ENCODE results near the gene TBX10. TPM values are rescaled to one million over a fixed set of nuclear protein-coding genes. Genes with fewer than 3 reads are reported as not detected.

Gene TBX10
- total RNA-seq, 1 experiment from 2014 or later = not detected

DNA sequence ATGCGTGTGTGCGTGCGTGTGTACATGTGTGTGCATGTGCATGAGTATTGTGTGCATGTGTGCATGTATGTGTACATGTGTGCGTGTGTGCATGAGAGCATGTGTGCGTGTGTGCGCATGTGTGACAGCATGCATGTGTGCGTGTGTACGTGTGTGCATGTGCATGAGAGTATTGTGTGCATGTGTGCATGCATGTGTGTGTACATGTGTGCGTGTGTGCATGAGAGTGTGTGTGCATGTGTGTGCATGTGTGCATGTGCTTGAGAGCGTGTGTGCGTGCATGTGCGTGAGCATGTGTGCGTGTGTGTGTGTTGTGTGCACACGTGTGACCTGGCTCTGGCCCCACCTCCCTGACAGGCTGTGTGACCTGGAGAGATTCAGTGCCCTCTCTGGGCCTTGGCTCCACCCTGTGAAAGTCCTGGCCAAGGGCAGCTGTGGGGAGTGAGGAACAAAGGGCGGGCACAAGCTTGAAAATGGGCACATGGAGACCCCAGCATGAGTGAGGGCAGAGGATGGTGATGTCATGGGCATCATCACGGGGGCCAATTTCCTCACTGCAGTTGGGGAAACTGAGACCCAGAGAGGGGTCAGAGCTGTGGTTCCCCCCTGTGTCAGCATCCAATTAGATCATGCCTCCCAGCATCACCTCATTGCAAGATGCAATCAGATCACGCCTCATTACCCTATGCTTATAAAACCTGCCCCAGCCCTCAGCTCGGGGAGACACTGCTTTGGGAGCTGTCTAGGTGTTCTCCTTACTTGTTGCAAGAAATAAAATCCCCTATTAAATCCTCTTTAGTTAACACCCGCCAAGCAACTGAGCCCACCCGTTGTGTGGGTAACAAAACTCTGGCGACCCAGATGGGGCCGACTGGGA, 10.3 kb upstream of the TBX10 start:
- BruUV-seq (replicated peaks) = no TSS peak
- CTCF ChIA-PET = interaction anchor here (1.6 kb wide), 1 partner anchor 20 kb away, joined by 9 read pairs; the partner anchor contains the start of gene NUDT8
- intact Hi-C loops (cut with micrococcal nuclease) = loop anchor here (10.0 kb wide), 1 partner anchor 155 kb away; no protein-coding TSS in a partner anchor

GRCh38 chr11:67648796-67649613, 9.4 kb upstream of the TBX10 start:
- no peaks in the 10 kb centered on the region for H3K9me3 ChIP-seq (ENCODE audit: control insufficient read depth in 1 of 2, insufficient read depth in 1 of 2, low read depth in 1 of 2, low read length in 2 of 2)
- H4K20me1 ChIP-seq (ENCODE audit: insufficient read depth) = no peaks in the 10 kb centered on the region
- no peaks in the 10 kb centered on the region for H3K27me3 ChIP-seq (ENCODE audit: insufficient read depth, low read length)
- intact Hi-C loops (cut with micrococcal nuclease) = loop anchor here (10.0 kb wide), 1 partner anchor 156 kb away; no protein-coding TSS in a partner anchor
- no peak overlapping the region for H3K4me3 ChIP-seq (replicated peaks in 1 of 2; ENCODE audit: low read depth in 1 of 2, low read length in 2 of 2)
- no peak overlapping the region for H3K4me2 ChIP-seq (ENCODE audit: low read length)
- peaks cover 2 to 17% of the 10 kb centered on the region in 2 experiments; a peak in 3 of 4 replicates for H3K4me1 ChIP-seq (ENCODE audit: control insufficient read depth in 1 of 2, insufficient read depth in 2 of 2, low read length in 2 of 2)
- BruUV-seq (replicated peaks) = no TSS peak
- no peaks in the 10 kb centered on the region for H3K9me2 ChIP-seq (ENCODE audit: insufficient read depth)
- no peak for ATAC-seq
- no peak overlapping the region for H3K9ac ChIP-seq (ENCODE audit: low read length)
- H3K27ac ChIP-seq (ENCODE audit: low read depth, low read length) = no peak overlapping the region
- H3K36me3 ChIP-seq (ENCODE audit: control insufficient read depth in 1 of 2, insufficient read depth in 2 of 2, low read length in 2 of 2) = no peaks in the 10 kb centered on the region
- H2AFZ ChIP-seq (ENCODE audit: low read depth, low read length, poor library complexity, severe bottlenecking) = no peak overlapping the region
- POLR2A ChIA-PET = no interaction called here
- CTCF ChIA-PET = interaction anchor here (0.8 to 2.0 kb wide), 2 partner anchors 11 to 35 kb away, joined by 3 to 10 read pairs; no protein-coding TSS in a partner anchor
- RAD21 ChIA-PET (ENCODE audit: low non-redundant PET in 1 of 2, low total read pairs in 2 of 2, uncharacterized antibody in 2 of 2, unreplicated experiment in 2 of 2) = no interaction called here
- no peaks in the 10 kb centered on the region for H3K79me2 ChIP-seq (ENCODE audit: insufficient read depth, low read length)
- no peak for DNase-seq (ENCODE audit: low read depth, low spot score)
- TF ChIP-seq EGR1 (IDR thresholded peaks at IDR 0.05; ENCODE audit: low read depth) (no peak), POLR2AphosphoS5 (IDR thresholded peaks at IDR 0.05; ENCODE audit: low read depth, low read length) (no peak), EZH2 (IDR thresholded peaks at IDR 0.05) (no peak), SIN3A (IDR thresholded peaks at IDR 0.05; ENCODE audit: low read depth) (no peak), ELF1 (IDR thresholded peaks at IDR 0.05; ENCODE audit: borderline replicate concordance, low read depth) (no peak), CEBPB (IDR thresholded peaks at IDR 0.05; ENCODE audit: low read depth) (no peak), RAD21 (IDR thresholded peaks at IDR 0.05; ENCODE audit: low read depth) (no peak), JUND (IDR thresholded peaks at IDR 0.05) (no peak)
- TF ChIP-seq, protein P1, sequence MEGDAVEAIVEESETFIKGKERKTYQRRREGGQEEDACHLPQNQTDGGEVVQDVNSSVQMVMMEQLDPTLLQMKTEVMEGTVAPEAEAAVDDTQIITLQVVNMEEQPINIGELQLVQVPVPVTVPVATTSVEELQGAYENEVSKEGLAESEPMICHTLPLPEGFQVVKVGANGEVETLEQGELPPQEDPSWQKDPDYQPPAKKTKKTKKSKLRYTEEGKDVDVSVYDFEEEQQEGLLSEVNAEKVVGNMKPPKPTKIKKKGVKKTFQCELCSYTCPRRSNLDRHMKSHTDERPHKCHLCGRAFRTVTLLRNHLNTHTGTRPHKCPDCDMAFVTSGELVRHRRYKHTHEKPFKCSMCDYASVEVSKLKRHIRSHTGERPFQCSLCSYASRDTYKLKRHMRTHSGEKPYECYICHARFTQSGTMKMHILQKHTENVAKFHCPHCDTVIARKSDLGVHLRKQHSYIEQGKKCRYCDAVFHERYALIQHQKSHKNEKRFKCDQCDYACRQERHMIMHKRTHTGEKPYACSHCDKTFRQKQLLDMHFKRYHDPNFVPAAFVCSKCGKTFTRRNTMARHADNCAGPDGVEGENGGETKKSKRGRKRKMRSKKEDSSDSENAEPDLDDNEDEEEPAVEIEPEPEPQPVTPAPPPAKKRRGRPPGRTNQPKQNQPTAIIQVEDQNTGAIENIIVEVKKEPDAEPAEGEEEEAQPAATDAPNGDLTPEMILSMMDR (IDR thresholded peaks at IDR 0.05 in 2 of 3, conservative IDR thresholded peaks at IDR 0.05 in 1 of 3; ENCODE audit: borderline replicate concordance in 1 of 3, insufficient read depth in 1 of 3, low read depth in 2 of 3, low read length in 2 of 3) = no peak
- TF ChIP-seq, protein P2, sequence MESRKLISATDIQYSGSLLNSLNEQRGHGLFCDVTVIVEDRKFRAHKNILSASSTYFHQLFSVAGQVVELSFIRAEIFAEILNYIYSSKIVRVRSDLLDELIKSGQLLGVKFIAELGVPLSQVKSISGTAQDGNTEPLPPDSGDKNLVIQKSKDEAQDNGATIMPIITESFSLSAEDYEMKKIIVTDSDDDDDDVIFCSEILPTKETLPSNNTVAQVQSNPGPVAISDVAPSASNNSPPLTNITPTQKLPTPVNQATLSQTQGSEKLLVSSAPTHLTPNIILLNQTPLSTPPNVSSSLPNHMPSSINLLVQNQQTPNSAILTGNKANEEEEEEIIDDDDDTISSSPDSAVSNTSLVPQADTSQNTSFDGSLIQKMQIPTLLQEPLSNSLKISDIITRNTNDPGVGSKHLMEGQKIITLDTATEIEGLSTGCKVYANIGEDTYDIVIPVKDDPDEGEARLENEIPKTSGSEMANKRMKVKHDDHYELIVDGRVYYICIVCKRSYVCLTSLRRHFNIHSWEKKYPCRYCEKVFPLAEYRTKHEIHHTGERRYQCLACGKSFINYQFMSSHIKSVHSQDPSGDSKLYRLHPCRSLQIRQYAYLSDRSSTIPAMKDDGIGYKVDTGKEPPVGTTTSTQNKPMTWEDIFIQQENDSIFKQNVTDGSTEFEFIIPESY (IDR thresholded peaks at IDR 0.05; ENCODE audit: extremely low read depth, insufficient replicate concordance, low read length) = no peak

More for the DNA sequence above, 10.3 kb upstream of the TBX10 start:
- 0 out of 2 replicates have a peak, but pooled peaks have one; percentile 12 for ATAC-seq
- Histone ChIP-seq H3K4me1 (ENCODE audit: control insufficient read depth in 1 of 2, insufficient read depth in 2 of 2, low read length in 2 of 2) (peaks cover 2 to 17% of the 10 kb centered on the region in 2 experiments; a peak in 3 of 4 replicates), H4K20me1 (ENCODE audit: insufficient read depth) (no peaks in the 10 kb centered on the region), H3K27ac (ENCODE audit: low read depth, low read length) (peak overlapping the region; percentile 15; the same call in 1 of the 2 replicates), H3K4me2 (ENCODE audit: low read length) (peak overlapping the region; percentile 95), H3K9me3 (ENCODE audit: control insufficient read depth in 1 of 2, insufficient read depth in 1 of 2, low read depth in 1 of 2, low read length in 2 of 2) (no peaks in the 10 kb centered on the region), H3K79me2 (ENCODE audit: insufficient read depth, low read length) (no peaks in the 10 kb centered on the region), H3K9me2 (ENCODE audit: insufficient read depth) (no peaks in the 10 kb centered on the region), H3K36me3 (ENCODE audit: control insufficient read depth in 1 of 2, insufficient read depth in 2 of 2, low read length in 2 of 2) (no peaks in the 10 kb centered on the region), H2AFZ (ENCODE audit: low read depth, low read length, poor library complexity, severe bottlenecking) (peak overlapping the region; percentile 68), H3K9ac (ENCODE audit: low read length) (peak overlapping the region; percentile 65), H3K4me3 (replicated peaks in 1 of 2; ENCODE audit: low read depth in 1 of 2, low read length in 2 of 2) (peak overlapping the region; percentile 56 to 61), H3K27me3 (ENCODE audit: insufficient read depth, low read length) (no peaks in the 10 kb centered on the region)
- POLR2A ChIA-PET = no interaction called here
- TF ChIP-seq FOSL1 (IDR thresholded peaks at IDR 0.05; ENCODE audit: low read depth) (no peak), SP1 (IDR thresholded peaks at IDR 0.05; ENCODE audit: low read depth) (no peak), ATF3 (IDR thresholded peaks at IDR 0.05) (no peak), POLR2AphosphoS5 (IDR thresholded peaks at IDR 0.05; ENCODE audit: low read depth, low read length) (no peak)
- RAD21 ChIA-PET (ENCODE audit: low non-redundant PET in 1 of 2, low total read pairs in 2 of 2, uncharacterized antibody in 2 of 2, unreplicated experiment in 2 of 2) = no interaction called here
- DNase-seq (ENCODE audit: low read depth, low spot score) = no peak

Data from HCT116 (cell line).